GM13977 (cell line): ENCODE results near the gene IL2RA.
"Not testable (repeated sequence)": the region's sequence is repeated elsewhere in the genome, so short reads cannot be mapped to it uniquely, and the experiment has no call there.

Experiments
- DNase-seq: peaks from one replicate; pipeline ENCODE4 v3.0.0; 2012; ENCODE audit warnings: low spot score
- in situ Hi-C: fragments of 300-500 bp; cut with MboI; formaldehyde crosslinking; loops from one replicate; pipeline ENCODE4 v1.12.0; 2022; ENCODE audit warnings: low sequenced_read_pairs, low pct_unique_long_range_greater_than_20kb, mixed read lengths, inconsistent platforms; ENCODE audit not compliant: unreplicated experiment
- TF ChIP-seq, protein P1 (sequence below): IDR thresholded peaks from 2 replicates; pipeline ENCODE4 v1.5.1; 2012; ENCODE audit warnings: mild to moderate bottlenecking, control low read depth; ENCODE audit not compliant: insufficient read depth; ENCODE audit errors: extremely low read depth, missing control alignments

IL2RA gene

DNA sequence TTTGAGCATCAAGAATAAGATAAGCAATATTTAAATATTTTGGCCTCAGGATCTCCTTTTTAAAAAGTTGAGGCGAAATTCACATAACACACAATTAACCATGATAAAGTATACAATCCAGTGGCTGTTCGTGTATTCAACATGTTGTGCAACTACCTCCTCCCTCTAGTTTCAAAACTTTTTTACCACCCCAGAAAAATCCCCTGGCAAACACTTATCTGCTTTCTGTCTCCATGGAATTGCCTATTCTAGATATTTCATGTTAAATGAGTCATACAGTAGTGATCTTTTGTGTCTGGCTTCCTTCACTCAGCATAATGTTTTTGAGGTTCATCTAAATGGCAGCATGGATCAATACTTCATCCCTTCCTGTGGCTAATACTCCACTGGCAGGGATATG is 53.0 kb downstream of the IL2RA start:
- in situ Hi-C loops = no loop called here
- TF ChIP-seq, protein P1, sequence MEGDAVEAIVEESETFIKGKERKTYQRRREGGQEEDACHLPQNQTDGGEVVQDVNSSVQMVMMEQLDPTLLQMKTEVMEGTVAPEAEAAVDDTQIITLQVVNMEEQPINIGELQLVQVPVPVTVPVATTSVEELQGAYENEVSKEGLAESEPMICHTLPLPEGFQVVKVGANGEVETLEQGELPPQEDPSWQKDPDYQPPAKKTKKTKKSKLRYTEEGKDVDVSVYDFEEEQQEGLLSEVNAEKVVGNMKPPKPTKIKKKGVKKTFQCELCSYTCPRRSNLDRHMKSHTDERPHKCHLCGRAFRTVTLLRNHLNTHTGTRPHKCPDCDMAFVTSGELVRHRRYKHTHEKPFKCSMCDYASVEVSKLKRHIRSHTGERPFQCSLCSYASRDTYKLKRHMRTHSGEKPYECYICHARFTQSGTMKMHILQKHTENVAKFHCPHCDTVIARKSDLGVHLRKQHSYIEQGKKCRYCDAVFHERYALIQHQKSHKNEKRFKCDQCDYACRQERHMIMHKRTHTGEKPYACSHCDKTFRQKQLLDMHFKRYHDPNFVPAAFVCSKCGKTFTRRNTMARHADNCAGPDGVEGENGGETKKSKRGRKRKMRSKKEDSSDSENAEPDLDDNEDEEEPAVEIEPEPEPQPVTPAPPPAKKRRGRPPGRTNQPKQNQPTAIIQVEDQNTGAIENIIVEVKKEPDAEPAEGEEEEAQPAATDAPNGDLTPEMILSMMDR = no peak
- DNase-seq = no peak

DNA sequence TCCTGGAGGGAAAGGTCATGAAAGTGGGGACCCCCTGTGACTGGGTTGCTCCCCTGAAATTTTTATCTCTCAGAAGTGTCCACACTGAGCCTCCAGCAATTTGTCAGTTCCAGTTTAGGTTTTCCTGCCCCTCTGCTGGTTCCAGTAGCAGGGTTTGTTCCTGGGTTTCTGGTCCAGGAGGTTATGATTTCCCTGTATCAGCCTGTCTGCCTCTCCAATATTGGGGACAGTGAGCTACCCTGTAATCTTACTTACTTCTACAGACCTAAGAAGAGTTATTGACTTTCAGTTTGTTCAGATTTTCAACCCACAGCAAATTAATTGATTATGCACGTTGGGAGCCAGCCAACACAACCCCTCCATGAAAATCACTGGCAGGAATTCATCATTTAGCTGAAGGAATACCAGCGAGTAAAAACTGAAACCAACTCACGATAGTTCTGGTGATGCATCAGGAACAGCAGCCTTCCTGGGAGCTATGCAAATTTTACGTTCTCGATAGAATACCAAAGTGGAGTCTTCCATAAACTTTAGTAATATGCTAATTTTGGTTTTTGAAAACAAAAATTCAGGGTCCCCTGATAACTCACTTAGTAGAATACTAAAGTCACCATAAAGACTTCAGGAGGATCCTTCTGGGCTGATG is 53.5 kb downstream of the IL2RA start:
- no peak for DNase-seq
- TF ChIP-seq, protein P1 = no peak
- in situ Hi-C loops = no loop called here

DNA sequence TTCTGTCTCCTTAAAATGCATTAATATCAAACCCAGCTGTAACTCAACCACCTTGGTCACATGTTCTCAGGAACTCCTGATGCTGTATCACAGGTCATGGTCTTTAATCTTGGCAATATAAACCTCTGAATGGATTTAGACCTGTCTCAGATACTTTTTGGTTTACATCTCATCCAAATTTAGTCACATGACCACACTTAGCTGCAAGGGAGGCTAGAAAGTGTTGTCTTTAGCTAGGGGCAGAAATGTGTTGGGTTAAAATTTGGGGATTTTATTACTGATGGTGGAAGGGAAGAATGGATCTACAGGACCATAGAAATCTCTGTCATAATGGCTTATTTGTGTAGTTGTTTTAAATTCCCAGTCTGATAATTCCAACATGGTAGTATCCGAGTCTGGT is 55.2 kb downstream of the IL2RA start:
- in situ Hi-C loops = no loop called here
- no peak for DNase-seq
- TF ChIP-seq, protein P1 = no peak

DNA sequence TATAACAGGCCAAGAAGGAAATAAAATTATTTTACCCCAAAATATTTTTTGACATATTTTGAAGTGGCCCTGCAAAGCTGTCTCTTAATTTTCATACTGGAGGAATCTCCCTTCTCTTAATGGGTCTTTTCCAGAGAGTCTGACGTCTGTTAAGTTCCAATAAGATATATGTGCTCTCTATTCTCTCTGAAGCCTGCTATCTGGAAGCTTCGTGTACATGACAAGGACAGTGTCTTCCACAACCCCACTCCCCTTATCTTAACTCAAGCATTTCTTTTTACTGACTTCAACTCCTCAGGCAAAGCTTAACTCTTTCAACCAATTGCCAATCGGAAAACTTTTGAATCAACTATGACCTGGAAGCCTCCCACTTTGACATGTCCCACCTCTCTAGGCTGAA is 55.6 kb downstream of the IL2RA start:
- no peak for DNase-seq
- in situ Hi-C loops = no loop called here
- TF ChIP-seq, protein P1 = no peak

DNA sequence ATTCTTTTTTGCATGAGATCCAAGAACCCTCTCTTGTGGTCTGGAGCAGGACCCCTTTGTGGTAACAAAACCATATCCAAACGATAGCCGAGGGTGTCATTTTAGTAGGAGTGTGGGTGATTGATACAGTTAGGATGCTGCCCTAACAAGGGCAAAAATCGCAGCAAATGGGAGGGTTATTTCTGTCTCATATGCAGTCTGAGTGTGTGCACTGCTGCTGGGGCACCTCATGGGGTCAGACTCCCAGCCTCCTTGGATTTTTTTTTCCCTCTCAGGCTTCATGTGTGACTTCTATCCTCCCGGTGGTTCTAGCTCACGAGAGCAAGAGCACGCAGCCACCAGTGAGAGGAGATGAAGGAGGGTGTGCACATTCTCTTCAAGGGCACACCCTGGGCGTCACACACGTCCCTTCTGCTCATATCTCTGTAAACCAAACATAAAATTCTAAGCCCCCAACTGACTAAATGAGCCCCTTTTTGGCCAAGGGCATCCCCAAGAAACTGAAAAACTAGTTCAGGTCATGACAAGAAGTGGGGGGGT is 56.2 kb downstream of the IL2RA start:
- in situ Hi-C loops = no loop called here
- TF ChIP-seq, protein P1 = no peak
- no peak for DNase-seq

DNA sequence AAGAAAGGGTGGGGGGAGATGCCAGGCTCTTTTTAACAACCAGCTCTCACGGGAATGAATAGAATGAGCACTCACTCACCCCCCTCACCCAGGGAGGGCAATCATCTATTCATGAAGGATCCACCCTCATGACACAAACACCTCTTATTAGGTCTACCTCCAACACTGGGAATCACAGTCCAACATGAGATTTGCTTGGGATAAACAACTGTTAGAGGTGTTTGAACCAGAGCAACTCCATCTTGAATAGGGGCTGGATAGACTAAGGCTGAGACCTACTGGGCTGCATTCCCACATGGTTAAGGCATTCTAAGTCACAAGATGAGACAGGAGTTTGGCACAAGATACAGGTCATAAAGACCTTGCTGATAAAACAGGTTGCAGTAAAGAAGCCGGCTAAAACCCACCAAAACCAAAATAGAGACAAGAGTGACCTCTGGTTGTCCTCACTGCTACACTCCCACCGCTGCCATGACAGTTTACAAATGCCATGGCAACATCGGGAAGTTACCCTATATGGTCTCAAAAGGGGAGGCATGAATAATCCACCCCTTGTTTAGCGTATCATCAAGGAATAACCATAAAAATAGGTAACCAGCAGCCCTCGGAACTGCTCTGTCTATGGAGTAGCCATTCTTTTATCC is 56.9 kb downstream of the IL2RA start:
- DNase-seq = not testable (repeated sequence)

DNA sequence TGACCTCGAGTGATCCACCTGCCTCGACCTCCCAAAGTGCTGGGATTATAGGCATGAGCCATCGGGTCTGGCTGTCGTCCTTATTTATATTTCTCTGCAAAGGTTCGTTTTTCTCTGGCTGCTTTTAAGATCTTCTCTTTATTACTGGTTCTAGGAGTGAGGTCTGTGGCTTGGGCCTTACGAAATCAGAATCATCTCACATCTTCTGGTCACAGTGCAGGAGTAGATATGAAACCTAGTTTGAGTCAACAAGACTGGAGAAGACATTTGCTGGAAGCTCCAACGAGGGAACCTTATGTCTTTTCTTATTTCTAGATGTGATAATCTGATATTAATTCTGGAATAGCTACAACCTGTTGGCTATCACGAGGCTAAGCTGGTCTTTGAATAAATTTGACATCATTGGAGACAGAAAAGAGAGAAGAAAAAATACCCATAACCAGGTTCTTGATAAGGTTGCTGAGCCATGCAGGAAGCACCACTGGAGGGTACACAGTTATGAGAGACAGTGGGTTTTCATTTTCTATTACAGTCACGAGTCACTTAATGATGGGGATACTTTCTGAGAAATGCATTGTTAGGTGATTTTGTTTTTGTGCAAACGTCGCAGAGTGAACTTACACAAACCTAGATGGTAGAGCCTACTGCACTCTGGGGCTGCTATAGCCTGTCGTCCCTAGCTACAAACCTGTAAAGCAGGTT is 59.2 kb downstream of the IL2RA start:
- in situ Hi-C loops = no loop called here
- no peak for DNase-seq
- TF ChIP-seq, protein P1 = no peak

More for the DNA sequence above, 56.9 kb downstream of the IL2RA start:
- in situ Hi-C loops = not testable (repeated sequence)
